Loucy (cell line): Measurements from ENCODE around the gene APIP.

Source experiments
- CTCF ChIP-seq: fragments of 200-600 bp; sonication (generic); conservative IDR thresholded peaks from 2 replicates; pipeline ENCODE4 v1.5.1; 2014; ENCODE audit warnings: mild to moderate bottlenecking, antibody characterized with exemption, low read length
- EZH2phosphoT487 ChIP-seq: fragments of 200-600 bp; IDR thresholded peaks from 2 replicates; pipeline ENCODE4 v1.6.1; 2018; ENCODE audit warnings: antibody characterized with exemption, mild to moderate bottlenecking, moderate library complexity, borderline replicate concordance

- TF ChIP-seq CTCF (no peak), EZH2phosphoT487 (no peak)
These were observed 28.9 kb downstream of the APIP start for GRCh38 chr11:34887260-34887659.
